Omental fat pad (tissue), 4 donors: ENCODE measurements around the gene ADARB1. TPM values are rescaled to one million over a fixed set of nuclear protein-coding genes. Genes with fewer than 3 reads are reported as not detected.

Experiments
- ATAC-seq: fragments of 150-250 bp; one replicate; pipeline ENCODE4 v1.9.1; 2016; ENCODE audit warnings: mild to moderate bottlenecking, moderate library complexity; ENCODE audit not compliant: low FRiP score
- DNase-seq: peaks from one replicate; pipeline ENCODE4 v3.0.0-alpha.2; 2019; ENCODE audit warnings: low spot score
- CTCF ChIP-seq, 3 donors: fragments of 450-650 bp; IDR thresholded peaks; one replicate each; pipeline ENCODE4 v1.5.1; 2016 to 2017; ENCODE audit warnings: antibody characterized with exemption in 3 of 3, mild to moderate bottlenecking in 3 of 3, moderate library complexity in 2 of 3
- total RNA-seq, 4 donors: library from RNA; depleted of rRNA; stranded (reverse); fragments of >200 nt; gene quantifications; one replicate each; pipeline ENCODE4 v1.1.0, GENCODE V29; 2016

Gene ADARB1
- total RNA-seq, 4 donors from 2014 or later = 17.3 to 38.3 (median 23.3) TPM

DNA sequence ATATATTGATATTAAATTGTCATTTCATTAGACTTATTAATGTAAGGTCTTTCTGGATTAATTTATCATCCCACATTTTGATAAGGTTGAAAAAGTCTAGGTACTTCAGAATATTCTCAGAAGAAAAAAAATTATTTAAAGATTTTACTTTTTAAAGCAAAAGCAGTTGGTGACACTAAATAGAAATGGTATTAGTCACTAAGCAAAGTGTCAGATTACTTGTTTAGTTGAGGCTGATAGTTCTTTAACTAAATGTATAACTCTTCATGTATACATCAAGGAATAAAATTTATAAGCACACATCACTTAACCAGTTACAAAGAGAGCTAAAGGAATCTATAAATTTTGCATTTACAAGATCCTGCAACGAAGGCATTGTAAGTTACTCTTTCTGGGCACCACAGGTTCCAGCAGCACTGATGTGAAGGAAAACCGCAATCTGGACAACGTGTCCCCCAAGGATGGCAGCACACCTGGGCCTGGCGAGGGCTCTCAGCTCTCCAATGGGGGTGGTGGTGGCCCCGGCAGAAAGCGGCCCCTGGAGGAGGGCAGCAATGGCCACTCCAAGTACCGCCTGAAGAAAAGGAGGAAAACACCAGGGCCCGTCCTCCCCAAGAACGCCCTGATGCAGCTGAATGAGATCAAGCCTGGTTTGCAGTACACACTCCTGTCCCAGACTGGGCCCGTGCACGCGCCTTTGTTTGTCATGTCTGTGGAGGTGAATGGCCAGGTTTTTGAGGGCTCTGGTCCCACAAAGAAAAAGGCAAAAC lies 101.1 kb downstream of the ADARB1 start:
- no peak for DNase-seq
- no peak for ATAC-seq
- TF ChIP-seq CTCF (IDR thresholded peaks at IDR 0.05) = no peak

DNA sequence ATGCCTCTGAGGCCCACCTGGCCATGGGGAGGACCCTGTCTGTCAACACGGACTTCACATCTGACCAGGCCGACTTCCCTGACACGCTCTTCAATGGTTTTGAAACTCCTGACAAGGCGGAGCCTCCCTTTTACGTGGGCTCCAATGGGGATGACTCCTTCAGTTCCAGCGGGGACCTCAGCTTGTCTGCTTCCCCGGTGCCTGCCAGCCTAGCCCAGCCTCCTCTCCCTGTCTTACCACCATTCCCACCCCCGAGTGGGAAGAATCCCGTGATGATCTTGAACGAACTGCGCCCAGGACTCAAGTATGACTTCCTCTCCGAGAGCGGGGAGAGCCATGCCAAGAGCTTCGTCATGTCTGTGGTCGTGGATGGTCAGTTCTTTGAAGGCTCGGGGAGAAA lies 101.8 kb downstream of the ADARB1 start:
- ATAC-seq (no peak), DNase-seq (no peak)
- TF ChIP-seq CTCF (IDR thresholded peaks at IDR 0.05) = no peak

DNA sequence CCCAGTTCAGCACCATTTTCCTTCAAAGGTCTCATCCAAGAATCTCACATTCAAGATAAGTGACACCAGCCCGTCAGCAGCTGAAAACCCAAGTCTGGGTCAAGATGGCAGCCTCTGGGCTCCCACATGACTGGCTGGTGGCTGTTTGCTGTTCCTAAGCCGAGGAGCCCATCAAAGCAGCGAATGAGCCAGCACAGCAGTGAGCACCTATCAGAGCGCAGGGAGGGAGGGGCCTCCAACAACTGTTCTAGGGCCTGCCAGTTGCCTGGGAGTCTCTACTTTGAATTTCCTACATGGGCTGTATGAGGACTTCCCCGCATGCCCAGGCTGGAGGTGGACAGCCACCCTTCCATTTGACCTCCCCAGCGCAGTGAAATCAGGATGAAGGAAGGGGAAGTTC lies 102.7 kb downstream of the ADARB1 start:
- TF ChIP-seq CTCF (IDR thresholded peaks at IDR 0.05) = no peak
- DNase-seq (no peak), ATAC-seq (no peak)

GRCh38 chr21:45178070-45178608 lies 103.8 kb downstream of the ADARB1 start:
- DNase-seq = no peak
- TF ChIP-seq CTCF (IDR thresholded peaks at IDR 0.05) = no peak
- ATAC-seq = no peak

GRCh38 chr21:45178971-45179370 lies 104.6 kb downstream of the ADARB1 start:
- DNase-seq = no peak
- ATAC-seq = no peak
- TF ChIP-seq CTCF (IDR thresholded peaks at IDR 0.05) = no peak

- TF ChIP-seq CTCF (IDR thresholded peaks at IDR 0.05) = no peak
- DNase-seq = no peak
- ATAC-seq = no peak
Measured at GRCh38 chr21:45179568-45180245, 105.3 kb downstream of the ADARB1 start.
